Esophagus squamous epithelium (tissue), 5 donors: Measurements from ENCODE around the gene SPEG. TPM values are rescaled to one million over a fixed set of nuclear protein-coding genes. Genes with fewer than 3 reads are reported as not detected.

Experiments
- DNase-seq: peaks from one replicate; lab custom pipeline; 2025; lab: John Stamatoyannopoulos, UW
- H3K27ac ChIP-seq, 4 donors: fragments of 200-600 bp; sonication (generic); one replicate each; pipeline ENCODE4 v1.5.1; 2016 to 2019; ENCODE audit warnings: mild to moderate bottlenecking in 1 of 4
- H3K27me3 ChIP-seq, 4 donors: fragments of 200-600 bp; sonication (generic); 1 replicate in 3 of 4; 2 replicates in 1 of 4; pipeline versions ENCODE4 v1.5.1 to v1.6.0; 2017 to 2021; ENCODE audit warnings: antibody characterized with exemption in 1 of 4
- H3K36me3 ChIP-seq, 3 donors: fragments of 200-600 bp; sonication (generic); one replicate each; pipeline ENCODE4 v1.5.1; 2016 to 2019
- H3K4me1 ChIP-seq, 3 donors: fragments of 200-600 bp; sonication (generic); one replicate each; pipeline ENCODE4 v1.5.1; 2017 to 2019
- H3K4me3 ChIP-seq, 4 donors: fragments of 200-600 bp; sonication (generic); 1 replicate in 3 of 4; 2 replicates in 1 of 4; pipeline ENCODE4 v1.5.1; 2016 to 2019; ENCODE audit warnings: mild to moderate bottlenecking in 2 of 4, moderate library complexity in 1 of 4
- H3K9me3 ChIP-seq, 3 donors: fragments of 200-600 bp; sonication (generic); one replicate each; pipeline ENCODE4 v1.5.1; 2016 to 2019
- POLR2A ChIP-seq, 4 donors: fragments of 450-650 bp; IDR thresholded peaks; one replicate each; pipeline ENCODE4 v1.6.1; 2017; ENCODE audit warnings: antibody characterized with exemption in 4 of 4, mild to moderate bottlenecking in 4 of 4, moderate library complexity in 3 of 4
- WGBS, 2 donors: methylation state at CpG; one replicate each; pipeline ENCODE4 v1.1.5; 2018; 5-methylcytosine and 5-hydroxymethylcytosine counted together
- intact Hi-C: fragments of 100-400 bp; cut with DNase I; formaldehyde crosslinking; loops from one replicate; pipeline ENCODE4 v1.15.0; 2022
- total RNA-seq, 4 donors: library from RNA; depleted of rRNA; stranded (reverse); fragments of >200 nt; gene quantifications; one replicate each; pipeline ENCODE4 v1.1.0, GENCODE V29; 2016
- TF ChIP-seq, protein P1 (sequence below), 6 experiments: fragments of 450-650 bp in 4 of 6; fragments of 200-600 bp in 2 of 6; sonication (generic) in 2 of 6; IDR thresholded peaks; one replicate each; pipeline ENCODE4 v1.5.1; 2016 to 2019; ENCODE audit warnings: antibody characterized with exemption in 6 of 6, mild to moderate bottlenecking in 4 of 6, moderate library complexity in 4 of 6
- donor health status: DM: yes; HTN: yes; CAD: no.

Gene SPEG
- total RNA-seq, 4 donors from 2014 or later = 3.8 to 29.0 (median 5.0) TPM

DNA sequence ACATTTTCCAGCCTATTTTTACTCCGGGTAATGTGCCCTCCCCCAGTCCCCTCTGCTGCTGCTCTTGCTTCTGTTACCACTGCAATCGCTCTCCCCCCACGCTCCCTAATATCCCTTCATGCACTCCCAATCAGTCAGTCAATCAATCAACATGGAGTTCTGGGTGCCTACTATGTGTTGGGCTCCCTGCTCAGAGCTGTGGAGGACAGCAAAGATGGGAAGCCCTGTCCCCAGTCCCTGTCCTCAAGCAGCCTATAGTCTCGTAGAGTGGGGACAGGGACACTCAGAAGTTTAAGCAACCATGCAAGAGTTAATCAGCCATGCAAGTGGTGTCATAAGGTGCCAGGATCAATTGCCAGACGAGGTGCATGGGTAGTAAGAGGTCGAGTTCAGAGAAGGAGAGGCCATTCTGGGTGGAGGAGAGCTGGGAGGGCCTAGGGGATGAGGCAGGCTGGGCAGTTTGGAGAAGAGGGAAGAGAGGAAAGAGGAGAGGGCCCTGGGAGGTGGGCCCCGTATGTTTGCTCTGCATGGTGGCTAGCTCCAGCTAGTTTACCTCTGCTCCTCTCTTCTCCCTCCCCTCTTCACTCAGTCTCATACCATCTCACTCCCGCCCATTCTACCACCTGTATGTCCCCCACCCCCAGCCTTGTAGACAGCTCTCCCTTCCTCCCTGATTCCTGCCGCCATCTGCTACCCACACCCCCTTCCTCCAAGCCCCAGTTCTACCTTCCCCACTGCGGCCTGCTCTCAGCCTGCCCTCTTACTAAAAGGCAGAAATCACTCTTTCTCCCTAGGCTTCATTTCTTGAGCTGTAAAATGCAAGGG, 83.5 kb downstream of the SPEG start:
- peaks cover 19 to 41% (median 20%) of the 10 kb centered on the region in 3 donors for H3K4me1 ChIP-seq
- intact Hi-C loops = no loop called here
- no peak for DNase-seq
- no peak for TF ChIP-seq POLR2A (IDR thresholded peaks at IDR 0.05)
- TF ChIP-seq, protein P1, sequence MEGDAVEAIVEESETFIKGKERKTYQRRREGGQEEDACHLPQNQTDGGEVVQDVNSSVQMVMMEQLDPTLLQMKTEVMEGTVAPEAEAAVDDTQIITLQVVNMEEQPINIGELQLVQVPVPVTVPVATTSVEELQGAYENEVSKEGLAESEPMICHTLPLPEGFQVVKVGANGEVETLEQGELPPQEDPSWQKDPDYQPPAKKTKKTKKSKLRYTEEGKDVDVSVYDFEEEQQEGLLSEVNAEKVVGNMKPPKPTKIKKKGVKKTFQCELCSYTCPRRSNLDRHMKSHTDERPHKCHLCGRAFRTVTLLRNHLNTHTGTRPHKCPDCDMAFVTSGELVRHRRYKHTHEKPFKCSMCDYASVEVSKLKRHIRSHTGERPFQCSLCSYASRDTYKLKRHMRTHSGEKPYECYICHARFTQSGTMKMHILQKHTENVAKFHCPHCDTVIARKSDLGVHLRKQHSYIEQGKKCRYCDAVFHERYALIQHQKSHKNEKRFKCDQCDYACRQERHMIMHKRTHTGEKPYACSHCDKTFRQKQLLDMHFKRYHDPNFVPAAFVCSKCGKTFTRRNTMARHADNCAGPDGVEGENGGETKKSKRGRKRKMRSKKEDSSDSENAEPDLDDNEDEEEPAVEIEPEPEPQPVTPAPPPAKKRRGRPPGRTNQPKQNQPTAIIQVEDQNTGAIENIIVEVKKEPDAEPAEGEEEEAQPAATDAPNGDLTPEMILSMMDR (IDR thresholded peaks at IDR 0.05) = no peak
- no peaks in the 10 kb centered on the region for H3K9me3 ChIP-seq
- no peak overlapping the region for H3K27ac ChIP-seq
- no peaks in the 10 kb centered on the region for H3K36me3 ChIP-seq
- H3K4me3 ChIP-seq = no peak overlapping the region
- 49 to 57% methylated on average over 9 to 10 of the region's 10 CpGs for WGBS, 2 donors
- peaks cover 11 to 100% (median 15%) of the 10 kb centered on the region in 4 donors for H3K27me3 ChIP-seq

DNA sequence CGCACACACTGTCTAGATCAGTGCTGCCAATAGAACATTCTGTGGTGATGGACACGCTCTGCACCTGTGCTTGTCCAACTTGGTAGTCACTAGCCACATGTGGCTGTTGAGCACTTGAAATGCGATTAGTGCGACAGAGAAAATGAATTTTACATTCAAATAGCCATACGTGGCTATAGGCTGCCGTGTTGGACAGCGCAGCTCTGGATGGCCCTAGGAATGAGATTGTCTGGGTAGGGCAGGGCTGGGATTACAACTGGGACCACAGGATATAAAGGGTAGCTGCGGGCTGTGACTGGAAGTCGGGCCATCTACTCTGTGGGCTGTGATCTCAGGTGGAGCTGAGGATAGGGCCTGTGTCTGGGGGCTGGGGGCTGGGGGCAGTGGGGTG, 84.9 kb downstream of the SPEG start:
- Histone ChIP-seq H3K27me3 (peaks cover 5 to 100% (median 9%) of the 10 kb centered on the region in 4 donors), H3K27ac (no peak overlapping the region), H3K4me1 (peaks cover 17 to 34% (median 21%) of the 10 kb centered on the region in 3 donors), H3K4me3 (no peak overlapping the region), H3K36me3 (no peaks in the 10 kb centered on the region), H3K9me3 (no peaks in the 10 kb centered on the region)
- no peak for TF ChIP-seq POLR2A (IDR thresholded peaks at IDR 0.05)
- TF ChIP-seq, protein P1 (IDR thresholded peaks at IDR 0.05) = no peak
- 83 to 91% methylated on average over 9 of the region's 9 CpGs for WGBS, 2 donors
- no peak for DNase-seq
- intact Hi-C loops = no loop called here

DNA sequence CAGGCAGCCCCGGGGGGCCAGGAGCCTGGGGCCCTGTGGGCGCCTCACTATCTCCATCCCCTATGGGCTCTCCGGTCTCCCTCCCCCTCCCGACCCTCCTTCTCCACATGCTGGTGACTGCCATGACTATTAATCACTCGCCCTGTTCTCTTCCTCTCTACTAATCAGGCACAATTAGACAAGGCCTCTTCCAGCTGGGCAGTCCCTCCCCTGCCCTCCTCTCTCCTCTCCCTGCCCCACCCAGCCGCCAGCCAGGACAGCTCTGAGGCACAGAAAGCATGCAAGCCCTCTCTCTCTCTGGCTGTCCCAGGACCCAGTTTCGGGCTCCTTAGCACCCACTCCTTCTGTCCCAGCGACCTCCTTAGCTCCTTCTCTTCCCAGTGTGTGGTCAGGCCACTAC, 85.4 kb downstream of the SPEG start:
- 62 to 64% methylated on average over 8 of the region's 8 CpGs for WGBS, 2 donors
- intact Hi-C loops = loop anchor here (5.0 kb wide), 1 partner anchor 43 kb away; no protein-coding TSS in a partner anchor
- H3K9me3 ChIP-seq = no peaks in the 10 kb centered on the region
- peaks cover 5 to 100% (median 7%) of the 10 kb centered on the region in 4 donors for H3K27me3 ChIP-seq
- no peak for DNase-seq
- H3K4me1 ChIP-seq = peaks cover 17 to 30% (median 21%) of the 10 kb centered on the region in 3 donors
- H3K4me3 ChIP-seq = no peak overlapping the region
- no peaks in the 10 kb centered on the region for H3K36me3 ChIP-seq
- no peak overlapping the region for H3K27ac ChIP-seq
- TF ChIP-seq, protein P1 (IDR thresholded peaks at IDR 0.05) = no peak
- no peak for TF ChIP-seq POLR2A (IDR thresholded peaks at IDR 0.05)

DNA sequence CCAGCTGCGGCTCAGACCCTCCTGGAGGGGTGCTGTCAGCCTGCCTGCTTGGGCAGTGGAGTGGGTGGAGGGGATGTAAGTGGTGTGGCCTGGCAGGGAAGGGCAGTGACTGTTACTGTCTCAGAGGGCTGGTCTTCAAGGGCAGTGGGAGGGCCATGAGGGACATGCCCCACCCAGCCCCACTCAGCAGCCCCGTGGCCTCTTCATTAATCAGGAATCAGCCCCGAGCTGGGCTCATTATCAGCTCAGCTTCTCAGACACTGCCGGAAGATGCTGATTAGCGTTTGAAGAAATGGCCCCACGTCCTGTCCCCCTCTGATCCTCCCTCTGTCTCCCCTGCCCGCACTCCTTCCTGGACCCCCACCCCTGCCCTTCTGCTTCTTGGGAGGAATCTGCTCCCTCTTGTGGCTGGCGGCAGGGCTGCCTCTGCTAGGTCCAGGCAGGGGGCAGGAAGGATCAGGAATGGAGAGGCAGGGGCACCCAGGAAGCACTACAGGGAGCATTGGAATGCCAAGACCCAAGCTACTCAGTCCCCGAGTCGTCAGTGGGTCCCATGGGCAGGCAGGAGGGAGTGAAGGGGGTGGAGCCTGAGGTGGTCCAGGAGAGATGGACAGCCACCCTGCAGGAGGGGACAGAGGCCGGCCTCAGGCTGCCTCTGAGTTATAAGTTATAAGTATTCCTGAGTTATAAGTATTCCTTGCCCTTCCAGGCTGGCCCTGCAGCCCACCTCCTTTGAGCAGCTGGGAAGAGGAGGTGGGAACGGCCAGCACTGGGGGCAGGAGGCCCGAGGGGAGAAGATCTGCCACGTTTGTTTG, 86.6 kb downstream of the SPEG start:
- 16 to 26% methylated on average over 9 to 12 of the region's 14 CpGs for WGBS, 2 donors
- H3K4me1 ChIP-seq = peaks cover 17 to 30% (median 21%) of the 10 kb centered on the region in 3 donors
- no peak for TF ChIP-seq POLR2A (IDR thresholded peaks at IDR 0.05)
- TF ChIP-seq, protein P1 (IDR thresholded peaks at IDR 0.05) = peak in 4 of 6 experiments; percentile 42 to 53 (median 44)
- H3K4me3 ChIP-seq = no peak overlapping the region
- no peaks in the 10 kb centered on the region for H3K36me3 ChIP-seq
- peaks cover 5 to 100% (median 7%) of the 10 kb centered on the region in 4 donors for H3K27me3 ChIP-seq
- no peak for DNase-seq
- no peaks in the 10 kb centered on the region for H3K9me3 ChIP-seq
- intact Hi-C loops = loop anchor here (5.0 kb wide), 1 partner anchor 44 kb away; no protein-coding TSS in a partner anchor
- peak overlapping the region in 2 of 4 donors; percentile 45 to 58 for H3K27ac ChIP-seq
